ENCODE data around the gene MRAS. TPM values are rescaled to one million over a fixed set of nuclear protein-coding genes. Genes with fewer than 3 reads are reported as not detected.
"Not testable (repeated sequence)": the region's sequence is repeated elsewhere in the genome, so short reads cannot be mapped to it uniquely, and the experiment has no call there.

MRAS gene
- total and polyA plus RNA-seq, 2 of the 8 experiments (the other 6 are each of a cell fraction or from before 2014, with no cell fraction given) = 10.6 to 16.2 TPM

- FAIRE-seq; H3K4ac ChIP-seq (replicated peaks; ENCODE audit: insufficient read length, low read depth, low read length); H2AK5ac ChIP-seq (ENCODE audit: low read depth, low read length); H3K4me2 ChIP-seq (ENCODE audit: insufficient read depth in 1 of 2, low read depth in 2 of 2, low read length in 2 of 2); H2BK120ac ChIP-seq (replicated peaks; ENCODE audit: low read depth, low read length); H4K91ac ChIP-seq (replicated peaks; ENCODE audit: insufficient read length, low read length); H4K5ac ChIP-seq (ENCODE audit: insufficient read length, low read depth, low read length); H2BK12ac ChIP-seq (ENCODE audit: low read depth, low read length); H2AFZ ChIP-seq (ENCODE audit: low read length); H3K9ac ChIP-seq (replicated peaks in 1 of 4; ENCODE audit: extremely low read depth in 1 of 4, low read depth in 3 of 4, low read length in 3 of 4); H3K36me3 ChIP-seq (ENCODE audit: control insufficient read depth in 2 of 4, insufficient read depth in 4 of 4, low read length in 3 of 4); H3K23me2 ChIP-seq (ENCODE audit: low read depth, low read length); H3K9me3 ChIP-seq (ENCODE audit: insufficient read depth in 2 of 2, low read depth in 1 of 2, low read length in 1 of 2); H3K27me3 ChIP-seq (replicated peaks in 1 of 4; ENCODE audit: control insufficient read depth in 3 of 4, extremely low read depth in 1 of 4, insufficient read depth in 3 of 4, low read length in 3 of 4); H3K79me1 ChIP-seq (ENCODE audit: low read depth, low read length); H3K56ac ChIP-seq (replicated peaks; ENCODE audit: insufficient read length, low read depth, low read length); H2BK5ac ChIP-seq (ENCODE audit: low read depth, low read length); DNase-seq (ENCODE audit: low read depth in 1 of 2, low spot score in 2 of 2); H3K27ac ChIP-seq (ENCODE audit: low read depth, low read length); H3K4me3 ChIP-seq (ENCODE audit: extremely low read depth in 1 of 4, insufficient read depth in 2 of 4, low read depth in 3 of 4, low read length in 4 of 4); H3K4me1 ChIP-seq (replicated peaks in 1 of 4; ENCODE audit: control insufficient read depth in 3 of 4, insufficient read depth in 4 of 4, low read length in 3 of 4); H3K79me2 ChIP-seq (ENCODE audit: control insufficient read depth in 1 of 2, insufficient read depth in 2 of 2, low read length in 2 of 2); H3K23ac ChIP-seq (ENCODE audit: insufficient read length); H2BK15ac ChIP-seq (ENCODE audit: low read length); H3K14ac ChIP-seq (ENCODE audit: insufficient read length); POLR2A ChIA-PET (ENCODE audit: partially characterized antibody); H2BK20ac ChIP-seq (ENCODE audit: low read length); H4K8ac ChIP-seq (ENCODE audit: extremely low read depth, insufficient read depth, low read length); H4K20me1 ChIP-seq (replicated peaks in 1 of 2; ENCODE audit: control insufficient read depth in 1 of 2, insufficient read depth in 2 of 2, low read length in 2 of 2); H3K18ac ChIP-seq (ENCODE audit: extremely low read depth, low read length): not testable (repeated sequence)
- WGBS, 2 experiments (ENCODE audit: extremely low coverage in 1 of 2, insufficient coverage in 1 of 2, insufficient read length in 1 of 2, insufficient replicate concordance in 2 of 2, low coverage in 1 of 2, low lambda C conversion rate in 2 of 2, missing lambda C conversion rate in 1 of 2) = 93% methylated on average over 4 of the region's 4 CpGs; no CpG with 5 or more reads in 1 of the 2 experiments
- CTCF ChIA-PET (ENCODE audit: partially characterized antibody) = interaction anchor here (0.6 to 7.7 kb wide), 20 partner anchors 8 to 1203 kb away, joined by 3 to 47 read pairs (median 4); partner anchors contain the start of genes ESYT3 and NME9
Observed at GRCh38 chr3:138426754-138427153, 78.4 kb downstream of the MRAS start.
